Stimulated activated CD8-positive, alpha-beta memory T cell treated with anti-CD3 and anti-CD28 coated beads, Interleukin-15, amount 100 ng/mL, for 1 hour (primary cell): ENCODE results near the gene KLRB1.
"Not testable (repeated sequence)": the region's sequence is repeated elsewhere in the genome, so short reads cannot be mapped to it uniquely, and the experiment has no call there.

Experiments used
- DNase-seq: peaks from one replicate; pipeline ENCODE4 v3.0.0-alpha.2; 2020; ENCODE audit warnings: low read depth

Gene KLRB1

GRCh38 chr12:9607716-9608115 lies at the start of gene KLRB1:
KLRB1 (minus strand) TSS chr12:9607916; CDS start chr12:9607839, 77 bp downstream.
- DNase-seq = no peak

GRCh38 chr12:9651265-9651729 lies 43.6 kb upstream of the KLRB1 start:
- no peak for DNase-seq

GRCh38 chr12:9650151-9650576 lies 42.4 kb upstream of the KLRB1 start:
- DNase-seq = no peak

GRCh38 chr12:9649532-9649940 lies 41.8 kb upstream of the KLRB1 start:
- no peak for DNase-seq

- DNase-seq = no peak
Measured at GRCh38 chr12:9648701-9649531, 41.2 kb upstream of the KLRB1 start.

- DNase-seq = peak; percentile 72
Measured at GRCh38 chr12:9647825-9648700, 40.3 kb upstream of the KLRB1 start.

GRCh38 chr12:9646794-9647781 lies 39.4 kb upstream of the KLRB1 start:
- no peak for DNase-seq

- DNase-seq = not testable (repeated sequence)
Measured at GRCh38 chr12:9644985-9645551, 37.4 kb upstream of the KLRB1 start.

GRCh38 chr12:9643266-9643660 lies 35.5 kb upstream of the KLRB1 start:
- no peak for DNase-seq

GRCh38 chr12:9642606-9643265 lies 35.0 kb upstream of the KLRB1 start:
- no peak for DNase-seq

- no peak for DNase-seq
Measured at GRCh38 chr12:9640024-9640423, 32.3 kb upstream of the KLRB1 start.

- no peak for DNase-seq
Measured at GRCh38 chr12:9636851-9637206, 29.1 kb upstream of the KLRB1 start.

- DNase-seq = no peak
Measured at GRCh38 chr12:9636150-9636850, 28.6 kb upstream of the KLRB1 start.

GRCh38 chr12:9634969-9635754 lies 27.4 kb upstream of the KLRB1 start:
- no peak for DNase-seq

- peak; percentile 74 for DNase-seq
Measured at GRCh38 chr12:9634177-9634803, 26.6 kb upstream of the KLRB1 start.

- DNase-seq = no peak
Measured at GRCh38 chr12:9632766-9633165, 25.1 kb upstream of the KLRB1 start.

- no peak for DNase-seq
Measured at GRCh38 chr12:9626821-9627220, 19.1 kb upstream of the KLRB1 start.

GRCh38 chr12:9626291-9626690 lies 18.6 kb upstream of the KLRB1 start:
- DNase-seq = no peak

- DNase-seq = no peak
Measured at GRCh38 chr12:9625019-9625418, 17.3 kb upstream of the KLRB1 start.
